ENCODE measurements around the gene SPARCL1.

- TF ChIP-seq EZH2phosphoT487 (IDR thresholded peaks at IDR 0.05; ENCODE audit: low read depth, severe bottlenecking, unreplicated experiment) (no peak), CTCF (IDR thresholded peaks at IDR 0.05; ENCODE audit: poor library complexity) (no peak), EZH2 (IDR thresholded peaks at IDR 0.05; ENCODE audit: borderline replicate concordance) (no peak)
Measured at GRCh38 chr4:87523307-87523706, 5.9 kb downstream of the SPARCL1 start.

Data from hepatocyte (in vitro differentiated cells).